HG03565 (cell line): ENCODE results near the gene AHNAK2.
"Not testable (repeated sequence)": the region's sequence is repeated elsewhere in the genome, so short reads cannot be mapped to it uniquely, and the experiment has no call there.

ENCODE experiments used
- ATAC-seq: cut with Tn5 transposase; IDR thresholded peaks from one replicate; pipeline ENCODE4 v1.9.1; 2021; ENCODE audit warnings: mild to moderate bottlenecking, moderate library complexity; ENCODE audit not compliant: unreplicated experiment

AHNAK2 gene

GRCh38 chr14:104904650-104905578, 73.3 kb downstream of the AHNAK2 start:
- ATAC-seq = not testable (repeated sequence)

GRCh38 chr14:104903990-104904389, 74.2 kb downstream of the AHNAK2 start:
- no peak for ATAC-seq

GRCh38 chr14:104900639-104901512, 77.3 kb downstream of the AHNAK2 start:
- no peak for ATAC-seq

- ATAC-seq = no peak
Measured at GRCh38 chr14:104899781-104900180, 78.4 kb downstream of the AHNAK2 start.

GRCh38 chr14:104898870-104899510, 79.2 kb downstream of the AHNAK2 start:
- no peak for ATAC-seq

- no peak for ATAC-seq
Measured at GRCh38 chr14:104898195-104898558, 80.0 kb downstream of the AHNAK2 start.

GRCh38 chr14:104897330-104898194, 80.6 kb downstream of the AHNAK2 start:
- no peak for ATAC-seq

- ATAC-seq = no peak
Measured at GRCh38 chr14:104895786-104896661, 82.2 kb downstream of the AHNAK2 start.

GRCh38 chr14:104895207-104895785, 82.9 kb downstream of the AHNAK2 start:
- ATAC-seq = no peak

GRCh38 chr14:104894331-104895206, 83.6 kb downstream of the AHNAK2 start:
- ATAC-seq = no peak

- ATAC-seq = no peak
Measured at GRCh38 chr14:104893435-104894207, 84.6 kb downstream of the AHNAK2 start.

GRCh38 chr14:104892531-104893434, 85.4 kb downstream of the AHNAK2 start:
- no peak for ATAC-seq

- no peak for ATAC-seq
Measured at GRCh38 chr14:104891664-104892530, 86.3 kb downstream of the AHNAK2 start.

GRCh38 chr14:104891121-104891551, 87.0 kb downstream of the AHNAK2 start:
- ATAC-seq = no peak

- not testable (repeated sequence) for ATAC-seq
Measured at GRCh38 chr14:104890292-104890691, 87.9 kb downstream of the AHNAK2 start.
